ENCODE measurements around the gene TMSB4X. TPM values are rescaled to one million over a fixed set of nuclear protein-coding genes. Genes with fewer than 3 reads are reported as not detected.
"Not testable (repeated sequence)": the region's sequence is repeated elsewhere in the genome, so short reads cannot be mapped to it uniquely, and the experiment has no call there.

TMSB4X gene
- polyA plus RNA-seq, 1 donor from 2014 or later: 19,114 TPM

DNA sequence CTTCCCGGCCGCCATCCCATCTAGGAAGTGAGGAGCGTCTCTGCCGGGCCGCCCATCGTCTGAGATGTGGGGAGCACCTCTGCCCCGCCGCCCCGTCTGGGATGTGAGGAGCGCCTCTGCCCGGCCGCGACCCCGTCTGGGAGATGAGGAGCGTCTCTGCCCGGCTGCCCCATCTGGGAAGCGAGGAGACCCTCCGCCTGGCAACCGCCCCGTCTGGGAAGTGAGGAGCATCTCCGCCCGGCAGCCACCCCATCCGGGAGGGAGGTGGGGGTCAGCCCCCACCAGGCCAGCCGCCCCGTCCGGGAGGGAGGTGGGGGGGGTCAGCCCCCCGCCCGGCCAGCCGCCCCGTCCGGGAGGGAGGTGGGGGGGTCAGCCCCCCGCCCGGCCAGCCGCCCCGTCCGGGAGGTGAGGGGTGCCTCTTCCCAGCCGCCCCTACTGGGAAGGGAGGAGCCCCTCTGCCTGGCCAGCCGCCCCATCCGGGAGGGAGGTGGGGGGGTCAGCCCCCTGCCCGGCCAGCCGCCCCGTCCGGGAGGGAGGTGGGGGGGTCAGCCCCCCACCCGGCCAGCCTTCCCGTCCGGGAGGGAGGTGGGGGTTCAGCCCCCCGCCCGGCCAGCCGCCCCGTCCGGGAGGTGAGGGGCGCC lies 11.6 kb upstream of the TMSB4X start:
- H3K9me3 Mint-ChIP-seq, H3K4me3 Mint-ChIP-seq, H3K27ac Mint-ChIP-seq, H3K27me3 Mint-ChIP-seq, H3K36me3 Mint-ChIP-seq: not testable (repeated sequence)
- H3K4me1 Mint-ChIP-seq: peaks cover 27 to 36% (median 32%) of the 10 kb centered on the region in 3 donors

DNA sequence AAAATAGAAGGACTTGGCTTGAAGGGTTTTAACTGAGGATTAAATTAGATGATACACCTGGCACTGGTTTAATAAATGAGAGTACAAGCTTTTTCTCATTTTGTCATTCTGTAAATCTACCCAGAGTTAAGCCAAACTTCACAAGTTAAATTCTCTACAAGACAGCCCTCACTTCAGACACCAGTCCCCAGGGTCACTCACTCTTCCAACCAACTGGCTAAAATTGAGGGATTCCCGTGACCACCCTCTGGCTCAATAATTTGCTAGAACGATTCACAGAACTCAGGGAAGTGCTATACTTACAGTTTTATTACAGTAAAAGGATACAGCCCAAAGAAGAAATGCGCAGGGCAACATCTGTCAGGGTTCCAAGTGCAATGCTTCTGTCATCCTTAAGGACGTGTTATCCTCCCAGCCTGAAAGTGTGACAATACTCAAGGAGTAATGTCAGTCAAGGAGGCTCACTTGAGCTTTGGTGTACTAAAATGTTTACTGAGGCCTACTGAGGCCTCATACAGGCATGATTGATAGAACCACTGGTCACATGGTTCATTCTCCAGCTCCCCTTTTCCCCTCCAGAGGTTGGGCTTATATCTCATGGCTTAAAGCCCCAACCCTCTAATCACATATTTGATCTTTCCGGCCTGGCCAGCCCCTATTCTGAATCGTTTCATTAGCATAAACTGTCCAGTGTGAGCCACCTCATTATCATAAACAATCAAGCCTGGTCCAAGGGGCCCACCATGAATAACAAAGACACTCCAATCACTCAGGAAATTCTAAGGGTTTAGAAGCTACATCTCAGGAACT lies 9.6 kb upstream of the TMSB4X start:
- Mint-ChIP-seq H3K36me3 (peaks cover 2% of the 10 kb centered on the region), H3K9me3 (no peaks in the 10 kb centered on the region), H3K27me3 (peaks cover 5% of the 10 kb centered on the region), H3K27ac (peak overlapping the region in 1 of 3 donors; percentile 42), H3K4me1 (peaks cover 26 to 34% (median 34%) of the 10 kb centered on the region in 3 donors), H3K4me3 (no peak overlapping the region)

DNA sequence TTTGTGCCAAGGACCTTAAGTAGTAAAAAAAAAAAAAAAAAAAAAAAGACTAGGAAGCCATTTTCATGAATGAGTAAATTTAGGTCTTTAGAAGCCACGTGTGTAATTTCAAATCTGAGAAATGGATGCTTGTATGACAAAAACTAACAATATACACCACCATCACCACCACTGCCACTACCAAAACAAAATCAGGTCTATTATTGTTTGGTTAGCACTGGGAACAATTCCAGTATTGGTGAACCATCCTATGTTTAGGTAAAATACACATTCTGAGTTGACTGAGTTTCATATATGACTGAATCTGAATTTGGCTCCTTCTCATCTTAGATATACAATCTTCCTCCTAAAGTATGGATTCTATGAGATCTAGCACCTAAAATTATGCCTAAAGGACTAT lies 8.8 kb upstream of the TMSB4X start:
- Mint-ChIP-seq H3K9me3 (no peaks in the 10 kb centered on the region), H3K36me3 (peaks cover 2% of the 10 kb centered on the region), H3K4me3 (no peak overlapping the region), H3K4me1 (peaks cover 28 to 40% (median 32%) of the 10 kb centered on the region in 3 donors), H3K27ac (peak overlapping the region in 2 of 3 donors; percentile 16 to 84), H3K27me3 (peaks cover 11% of the 10 kb centered on the region)

DNA sequence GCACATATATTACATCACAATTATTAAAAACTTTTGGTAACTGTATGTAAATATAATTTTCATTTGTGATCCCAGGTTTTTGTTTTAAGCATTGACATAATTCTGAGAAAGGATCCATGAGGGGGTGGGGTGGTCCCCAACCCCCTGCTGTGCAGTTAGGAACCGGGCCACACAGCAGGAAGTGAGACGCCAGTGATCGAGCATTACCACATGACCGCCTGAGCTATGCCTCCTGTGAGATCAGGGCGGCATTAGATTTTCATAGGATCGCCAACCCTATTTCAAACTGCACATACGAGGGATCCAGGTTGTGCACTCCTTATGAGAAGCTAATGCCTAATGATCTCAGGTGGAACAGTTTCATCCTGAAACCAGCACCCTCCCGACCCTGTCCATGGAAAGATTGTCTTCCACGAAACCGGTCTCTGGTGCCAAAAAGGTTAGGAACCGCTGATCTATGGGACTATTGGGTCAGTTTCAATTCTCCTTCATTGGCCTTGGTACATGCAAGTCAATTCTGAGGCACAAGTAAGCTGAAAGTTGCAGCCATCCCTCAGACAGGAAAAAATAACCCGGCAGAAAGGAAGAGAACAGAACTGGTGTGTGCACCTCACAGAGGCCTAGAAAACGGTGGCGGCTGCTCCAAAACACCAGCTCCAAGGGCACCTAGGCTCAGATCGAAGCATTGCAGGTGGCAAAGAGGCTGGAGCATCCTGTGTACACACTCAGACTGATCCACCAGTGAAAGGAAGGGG lies 7.0 kb upstream of the TMSB4X start:
- Mint-ChIP-seq H3K4me3 (peak overlapping the region in 3 of 4 donors; percentile 46 to 71 (median 60)), H3K27me3 (peaks cover 11% of the 10 kb centered on the region), H3K27ac (peak overlapping the region; percentile 65 to 91 (median 84)), H3K4me1 (peaks cover 21 to 39% (median 23%) of the 10 kb centered on the region in 3 donors), H3K36me3 (peaks cover 2% of the 10 kb centered on the region), H3K9me3 (no peaks in the 10 kb centered on the region)

DNA sequence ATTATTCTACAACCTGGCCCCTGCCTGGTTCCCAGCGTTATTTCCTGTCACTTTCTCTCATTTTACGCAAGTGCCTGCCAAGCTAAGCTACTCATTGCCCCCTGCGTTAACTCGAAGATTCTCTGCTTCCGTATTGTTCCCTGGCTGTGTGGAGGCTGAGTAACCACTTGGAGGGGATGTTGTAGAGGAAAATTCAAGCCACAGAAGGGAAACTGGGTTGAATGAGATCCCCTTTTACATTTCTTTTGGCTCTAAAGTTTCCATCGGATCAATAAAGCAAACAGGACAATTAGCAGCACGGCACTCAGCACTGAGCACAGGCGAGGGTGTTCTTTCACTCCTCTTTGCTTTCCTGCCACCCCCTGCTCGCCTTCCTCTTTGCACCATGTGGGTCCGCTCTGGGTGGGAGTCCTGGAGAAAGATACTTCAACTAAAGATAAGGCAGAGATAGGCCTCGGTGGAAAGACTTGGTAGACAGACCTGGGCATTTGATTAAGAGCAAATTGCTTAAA lies 4.2 kb upstream of the TMSB4X start:
- peaks cover 0 to 2% (median 0%) of the 10 kb centered on the region in 3 donors for H3K9me3 Mint-ChIP-seq
- peaks cover 2% of the 10 kb centered on the region for H3K36me3 Mint-ChIP-seq
- H3K4me1 Mint-ChIP-seq: peaks cover 19 to 50% (median 21%) of the 10 kb centered on the region in 3 donors
- H3K27me3 Mint-ChIP-seq: peaks cover 14% of the 10 kb centered on the region
- peak overlapping the region; percentile 83 to 98 (median 91) for H3K4me3 Mint-ChIP-seq
- peak overlapping the region; percentile 92 to 98 (median 94) for H3K27ac Mint-ChIP-seq

DNA sequence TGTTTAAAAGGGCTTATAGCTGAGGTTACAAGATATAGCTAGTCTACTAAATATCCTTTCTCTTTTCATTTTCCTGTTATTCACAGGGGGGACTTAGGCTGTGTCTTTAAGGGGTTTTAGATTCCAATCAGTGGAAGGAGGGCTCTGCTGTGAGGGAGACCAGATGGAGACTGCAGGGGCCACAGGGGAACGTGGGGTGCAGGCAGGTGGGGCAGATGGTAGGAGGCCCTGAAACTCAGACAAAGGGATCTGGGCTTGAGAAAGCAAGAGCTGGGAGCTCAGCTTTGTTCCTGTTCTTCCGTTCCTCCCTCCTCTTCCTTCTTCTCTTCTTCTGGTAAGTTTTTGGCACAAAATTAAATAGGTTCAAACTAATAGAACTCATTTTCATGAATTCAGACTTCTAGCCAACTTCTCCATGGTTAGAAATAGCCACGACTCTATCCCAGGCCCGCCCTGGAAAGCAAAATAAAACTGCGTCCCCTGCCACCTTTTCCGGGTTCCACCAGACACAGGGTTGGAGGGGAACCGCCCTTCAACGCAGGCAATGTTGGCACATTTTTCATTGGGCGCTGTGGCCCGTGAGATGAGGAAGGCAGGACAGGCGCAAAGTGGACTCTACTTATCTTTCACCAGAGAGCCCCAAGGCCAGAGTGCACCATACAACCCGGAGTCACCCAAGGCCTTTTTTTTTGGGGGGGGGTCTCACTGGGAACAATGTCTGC lies 3.5 kb upstream of the TMSB4X start:
- peaks cover 15% of the 10 kb centered on the region for H3K27me3 Mint-ChIP-seq
- peaks cover 19 to 53% (median 21%) of the 10 kb centered on the region in 3 donors for H3K4me1 Mint-ChIP-seq
- H3K27ac Mint-ChIP-seq: peak overlapping the region; percentile 92 to 98 (median 94)
- H3K36me3 Mint-ChIP-seq: peaks cover 6% of the 10 kb centered on the region
- peak overlapping the region; percentile 83 to 98 (median 91) for H3K4me3 Mint-ChIP-seq
- H3K9me3 Mint-ChIP-seq: peaks cover 0 to 4% (median 0%) of the 10 kb centered on the region in 3 donors

DNA sequence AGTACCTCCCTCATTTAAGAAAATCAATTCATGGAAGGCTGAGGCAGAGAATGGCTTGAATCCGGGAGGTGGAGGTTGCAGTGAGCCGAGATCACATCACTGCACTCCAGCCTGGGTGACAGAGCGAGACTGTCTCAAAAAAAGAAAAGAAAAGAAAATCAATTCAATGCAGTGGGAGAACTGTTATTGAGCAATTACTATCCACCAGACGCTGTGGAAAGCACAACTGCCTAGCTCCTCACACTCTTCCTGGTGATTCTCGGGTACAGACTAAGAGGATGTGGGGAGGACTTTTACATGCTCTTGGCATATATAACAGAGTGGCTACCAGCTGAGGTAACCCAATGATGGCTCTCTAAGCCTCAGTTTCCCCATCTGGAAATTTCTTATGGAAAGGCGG lies 2.7 kb upstream of the TMSB4X start:
- Mint-ChIP-seq H3K4me1 (peaks cover 22 to 49% (median 25%) of the 10 kb centered on the region in 3 donors), H3K36me3 (peaks cover 10% of the 10 kb centered on the region), H3K9me3 (peaks cover 0 to 4% (median 0%) of the 10 kb centered on the region in 3 donors), H3K4me3 (peak overlapping the region; percentile 83 to 98 (median 90)), H3K27me3 (peaks cover 15% of the 10 kb centered on the region), H3K27ac (peak overlapping the region; percentile 92 to 98 (median 94))

DNA sequence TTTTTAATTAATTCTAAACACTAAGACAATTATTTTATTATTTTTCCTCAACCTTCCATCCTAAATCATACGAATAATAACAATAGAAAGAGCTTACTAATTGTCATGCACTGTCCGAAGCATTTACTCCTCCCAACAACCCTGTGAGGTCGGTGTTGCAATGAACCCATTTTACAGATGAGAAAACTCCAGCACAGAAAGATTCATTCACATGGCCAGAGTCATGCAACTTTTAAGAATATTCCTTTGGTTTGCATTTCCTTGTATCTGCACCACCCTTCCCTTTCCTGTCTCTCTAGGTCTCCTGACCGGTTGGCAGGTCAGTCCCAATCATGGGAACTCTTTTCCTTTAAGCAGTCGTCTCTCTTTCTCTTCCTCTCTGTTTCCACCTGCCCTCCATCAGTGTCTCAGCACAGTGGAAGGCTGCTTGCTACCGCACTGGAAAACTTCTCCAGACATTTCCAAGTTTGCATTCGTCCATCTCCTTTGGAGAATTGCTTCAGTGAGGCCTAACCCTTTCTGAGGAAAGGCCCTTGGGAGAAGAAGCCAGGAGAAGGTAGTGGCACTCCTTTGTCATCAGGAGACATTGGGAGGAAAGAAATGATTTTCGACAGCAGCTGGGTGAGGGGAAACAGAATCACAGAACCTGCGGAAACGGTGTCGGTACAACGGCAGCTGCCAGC lies 1.9 kb upstream of the TMSB4X start:
- peaks cover 23 to 49% (median 23%) of the 10 kb centered on the region in 3 donors for H3K4me1 Mint-ChIP-seq
- peaks cover 17% of the 10 kb centered on the region for H3K27me3 Mint-ChIP-seq
- H3K27ac Mint-ChIP-seq: peak overlapping the region; percentile 97 to 98 (median 97)
- H3K9me3 Mint-ChIP-seq: peaks cover 0 to 4% (median 0%) of the 10 kb centered on the region in 3 donors
- peaks cover 13% of the 10 kb centered on the region for H3K36me3 Mint-ChIP-seq
- H3K4me3 Mint-ChIP-seq: peak overlapping the region; percentile 97 to 98 (median 98)

DNA sequence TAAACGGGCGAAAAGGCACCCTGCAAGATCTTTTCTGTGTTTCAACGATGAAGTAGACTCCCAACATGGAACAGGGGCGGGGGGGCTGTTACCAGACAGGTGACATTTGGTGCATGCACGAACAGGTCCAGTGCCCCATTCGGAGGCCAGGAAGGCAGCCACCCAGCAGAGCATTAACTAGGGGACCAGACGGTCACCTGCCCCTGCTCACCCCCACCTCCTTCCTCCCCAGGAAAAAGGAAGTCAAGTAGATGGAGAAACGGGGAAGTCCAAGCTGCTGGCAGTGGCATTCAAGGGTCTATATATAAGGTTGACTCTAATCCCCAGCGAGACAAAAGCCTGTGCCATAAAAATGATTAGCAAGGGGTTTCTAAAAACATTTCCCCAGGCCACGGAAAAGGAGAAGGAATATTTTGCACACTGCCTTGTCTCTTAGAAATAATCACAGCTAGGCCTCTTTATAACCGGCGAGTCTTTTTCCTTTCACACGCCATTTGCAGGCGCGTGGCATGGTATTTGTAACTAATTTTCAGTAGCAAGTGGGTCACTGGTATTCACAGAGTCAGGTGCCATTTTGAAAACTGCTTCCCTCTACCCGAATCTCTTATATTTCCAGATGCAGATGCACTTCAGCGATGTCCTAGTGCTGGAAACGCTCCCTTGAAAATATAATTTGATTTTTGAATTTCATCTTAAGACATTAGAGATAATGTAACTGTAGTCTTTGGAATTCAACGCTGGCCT lies 1.2 kb upstream of the TMSB4X start:
- peaks cover 0 to 4% (median 0%) of the 10 kb centered on the region in 3 donors for H3K9me3 Mint-ChIP-seq
- H3K4me1 Mint-ChIP-seq: peaks cover 25 to 54% (median 25%) of the 10 kb centered on the region in 3 donors
- H3K27me3 Mint-ChIP-seq: peaks cover 19% of the 10 kb centered on the region
- peaks cover 13% of the 10 kb centered on the region for H3K36me3 Mint-ChIP-seq
- H3K4me3 Mint-ChIP-seq: peak overlapping the region; percentile 97 to 98 (median 98)
- H3K27ac Mint-ChIP-seq: peak overlapping the region; percentile 97 to 98 (median 97)

DNA sequence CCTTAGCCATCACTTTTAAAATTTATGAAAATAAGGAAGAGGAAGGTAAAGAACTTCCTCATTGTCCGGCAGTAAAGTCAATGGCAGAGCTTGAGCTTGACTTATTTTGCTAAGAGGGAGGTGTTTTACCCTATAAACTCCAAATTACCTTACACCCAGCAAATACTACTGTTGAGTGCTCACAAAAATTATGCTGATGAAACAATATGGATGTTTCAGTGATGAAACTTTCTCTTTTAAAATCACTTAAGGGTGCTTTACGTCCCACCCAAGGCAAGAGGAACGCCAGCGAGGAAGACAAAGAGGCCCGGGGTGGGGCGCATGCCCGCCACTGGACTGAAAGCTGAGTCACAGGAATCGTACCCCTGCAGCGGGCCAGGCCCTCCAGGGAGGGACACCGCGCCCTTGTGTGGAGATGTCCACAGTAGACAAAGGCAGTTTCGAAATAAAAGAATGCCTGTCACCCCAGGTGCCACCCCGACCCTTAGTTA lies 560 bp upstream of the TMSB4X start:
- Mint-ChIP-seq H3K4me3 (peak overlapping the region; percentile 97 to 98 (median 98)), H3K27me3 (peaks cover 20% of the 10 kb centered on the region), H3K4me1 (peaks cover 26 to 58% (median 31%) of the 10 kb centered on the region in 3 donors), H3K9me3 (peaks cover 0 to 4% (median 0%) of the 10 kb centered on the region in 3 donors), H3K27ac (peak overlapping the region; percentile 97 to 98 (median 97)), H3K36me3 (peaks cover 13% of the 10 kb centered on the region)

DNA sequence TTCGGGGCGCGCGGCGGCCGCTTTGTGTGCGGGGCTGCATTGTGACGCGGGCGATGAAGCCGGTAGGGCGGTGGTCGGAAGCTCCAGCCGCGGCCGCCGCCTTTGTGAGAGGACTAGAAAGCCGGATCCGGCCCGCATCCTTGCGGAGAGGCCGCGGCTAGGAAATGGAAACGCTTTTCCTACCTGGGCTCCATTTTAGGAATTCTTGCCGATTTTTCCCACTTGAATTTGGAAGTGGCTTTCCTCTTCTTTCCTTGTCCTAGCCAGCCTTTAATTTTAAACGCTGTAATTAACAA lies 708 bp downstream of the TMSB4X start:
- H3K4me1 Mint-ChIP-seq: peaks cover 29 to 59% (median 30%) of the 10 kb centered on the region in 3 donors
- peak overlapping the region; percentile 97 to 98 (median 97) for H3K27ac Mint-ChIP-seq
- H3K36me3 Mint-ChIP-seq: peaks cover 13% of the 10 kb centered on the region
- peaks cover 0 to 6% (median 0%) of the 10 kb centered on the region in 3 donors for H3K9me3 Mint-ChIP-seq
- H3K4me3 Mint-ChIP-seq: peak overlapping the region; percentile 97 to 98 (median 98)
- H3K27me3 Mint-ChIP-seq: peaks cover 18% of the 10 kb centered on the region

DNA sequence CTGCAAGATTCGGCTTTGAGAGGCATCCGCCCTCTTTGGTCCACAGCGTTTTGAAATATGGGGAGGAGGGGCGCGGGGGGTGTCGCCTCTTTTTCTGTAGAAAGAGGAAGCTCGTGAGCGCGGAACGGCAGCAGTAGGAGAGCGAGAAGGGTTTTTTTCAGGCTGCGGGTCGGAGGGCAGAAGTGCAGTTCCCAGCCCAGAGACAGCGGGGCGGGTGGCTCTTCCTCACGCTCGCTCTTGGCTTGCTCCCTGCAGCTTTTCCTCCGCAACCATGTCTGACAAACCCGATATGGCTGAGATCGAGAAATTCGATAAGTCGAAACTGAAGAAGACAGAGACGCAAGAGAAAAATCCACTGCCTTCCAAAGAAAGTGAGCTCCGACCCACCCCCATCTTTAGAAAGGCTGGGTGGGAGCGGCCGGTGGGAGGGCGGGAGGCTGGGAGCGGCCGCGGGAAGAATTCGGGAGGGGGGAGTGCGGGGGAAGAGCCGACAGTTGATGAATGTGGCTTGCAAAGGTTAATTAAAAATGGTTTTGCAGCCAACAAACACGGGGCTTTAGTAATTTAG lies 1.2 kb downstream of the TMSB4X start:
- peak overlapping the region; percentile 97 to 98 (median 98) for H3K4me3 Mint-ChIP-seq
- peaks cover 14% of the 10 kb centered on the region for H3K27me3 Mint-ChIP-seq
- peaks cover 13% of the 10 kb centered on the region for H3K36me3 Mint-ChIP-seq
- H3K9me3 Mint-ChIP-seq: peaks cover 0 to 6% (median 0%) of the 10 kb centered on the region in 3 donors
- peaks cover 30 to 57% (median 31%) of the 10 kb centered on the region in 3 donors for H3K4me1 Mint-ChIP-seq
- peak overlapping the region; percentile 97 to 98 (median 97) for H3K27ac Mint-ChIP-seq

All from IgD-negative memory B cell (primary cell).